HepG2 (cell line): ENCODE data around the gene TCF3. TPM values are rescaled to one million over a fixed set of nuclear protein-coding genes. Genes with fewer than 3 reads are reported as not detected.

Source experiments
- ATAC-seq: fragments of 200-7000 bp; cut with Tn5 transposase; 3 replicates; pipeline ENCODE4 v1.9.1; 2020; ENCODE audit warnings: mild to moderate bottlenecking, moderate library complexity
- BruUV-seq: library from RNA; stranded (reverse); fragments of 400-500 nt; replicated peaks from 2 replicates; lab custom pipeline; 2021; lab: Mats Ljungman, UMichigan
- CTCF ChIA-PET: fragments of 300-600 bp; formaldehyde crosslinking; extraction: SDS; loops from one replicate; lab custom pipeline; 2021; ENCODE audit warnings: low total read pairs, inconsistent platforms, low intra/inter-chr PET ratio; lab: Yijun Ruan, JAX
- POLR2A ChIA-PET: fragments of 350-600 bp; sonication (Branson Sonifier 250); formaldehyde crosslinking; loops from one replicate; lab custom pipeline; 2020; ENCODE audit warnings: antibody characterized with exemption, inconsistent platforms; lab: Yijun Ruan, JAX
- DNase-seq: peaks from one replicate; pipeline ENCODE4 v3.0.0-alpha.2; 2015; ENCODE audit warnings: low spot score
- FAIRE-seq: peaks from 3 replicates; lab custom pipeline; 2011; peaks lifted over from hg19 to GRCh38; lab: Jason Lieb, UNC
- H2AFZ ChIP-seq: one replicate; pipeline ENCODE4 v1.6.1; 2011; ENCODE audit warnings: low read length, inconsistent platforms
- H3K27ac ChIP-seq: fragments of 300-600 bp; 3 replicates; pipeline ENCODE4 v1.8.0; 2011; ENCODE audit warnings: mixed run types, mild to moderate bottlenecking, mixed read lengths, low read length, inconsistent platforms; ENCODE audit not compliant: insufficient read depth; ENCODE audit errors: extremely low read length
- H3K27me3 ChIP-seq, 2 experiments: fragments of 200-600 bp in 1 of 2; 2 replicates in 1 of 2; 3 replicates in 1 of 2; pipeline versions ENCODE4 v1.6.0 to v1.8.0; 2011; ENCODE audit warnings: low read length in 2 of 2, mild to moderate bottlenecking in 2 of 2, moderate library complexity in 2 of 2, inconsistent platforms in 1 of 2; ENCODE audit not compliant: insufficient read depth in 2 of 2, control insufficient read depth in 1 of 2
- H3K36me3 ChIP-seq, 2 experiments: fragments of 200-600 bp in 1 of 2; replicated peaks in 1 of 2; 2 replicates in 1 of 2; 3 replicates in 1 of 2; pipeline versions ENCODE4 v1.5.1 to v1.8.0; 2011; ENCODE audit warnings: low read length in 2 of 2, inconsistent platforms in 1 of 2; ENCODE audit not compliant: insufficient read depth in 2 of 2, control insufficient read depth in 1 of 2
- H3K4me1 ChIP-seq: 2 replicates; pipeline ENCODE4 v1.5.1; 2012; ENCODE audit warnings: low read length, inconsistent platforms; ENCODE audit not compliant: insufficient read depth
- H3K4me2 ChIP-seq: 2 replicates; pipeline ENCODE4 v1.6.0; 2011; ENCODE audit warnings: low read depth, low read length, inconsistent platforms
- H3K4me3 ChIP-seq, 3 experiments: fragments of 200-600 bp in 1 of 3; sonication (generic), shearing (Covaris generic) in 1 of 3; replicated peaks in 1 of 3; 2 replicates each; pipeline ENCODE4 v1.5.1; 2011 to 2016; ENCODE audit warnings: low read length in 3 of 3, inconsistent platforms in 2 of 3, low read depth in 2 of 3, mild to moderate bottlenecking in 2 of 3, control low read depth in 1 of 3, mixed read lengths in 1 of 3; ENCODE audit not compliant: insufficient read depth in 1 of 3
- H3K79me2 ChIP-seq: one replicate; pipeline ENCODE4 v1.6.1; 2011; ENCODE audit warnings: low read length, inconsistent platforms; ENCODE audit not compliant: insufficient read depth
- H3K9ac ChIP-seq: 2 replicates; pipeline ENCODE4 v1.6.0; 2011; ENCODE audit warnings: mild to moderate bottlenecking, low read depth, low read length, inconsistent platforms; ENCODE audit not compliant: insufficient read depth
- H3K9me3 ChIP-seq: 2 replicates; pipeline ENCODE4 v1.5.1; 2012; ENCODE audit warnings: mild to moderate bottlenecking, low read length
- H4K20me1 ChIP-seq: 2 replicates; pipeline ENCODE4 v1.6.0; 2011; ENCODE audit warnings: inconsistent platforms, mild to moderate bottlenecking, low read length, moderate library complexity; ENCODE audit not compliant: insufficient read depth
- AGO2 ChIP-seq: fragments of 200-400 bp; formaldehyde crosslinking; optimal IDR thresholded peaks from 2 replicates; pipeline ENCODE3; 2017; ENCODE audit warnings: mild to moderate bottlenecking, low read depth, low read length, moderate library complexity
- ARNT2 ChIP-seq: sonication (generic); formaldehyde crosslinking; IDR thresholded peaks from 2 replicates; pipeline ENCODE4 v1.8.0; 2022; ENCODE audit warnings: mild to moderate bottlenecking, low read depth, missing genetic modification reagents, moderate library complexity
- TCF7L2 ChIP-seq: IDR thresholded peaks from 2 replicates; pipeline ENCODE4 v1.6.1; 2011; ENCODE audit warnings: mild to moderate bottlenecking, low read depth, low read length, moderate library complexity
- ZBTB33 ChIP-seq: sonication (generic); formaldehyde crosslinking; IDR thresholded peaks from 2 replicates; pipeline ENCODE4 v1.4.0; 2020; ENCODE audit warnings: missing genetic modification reagents
- ZMYM3 ChIP-seq: sonication (generic); formaldehyde crosslinking; IDR thresholded peaks from 2 replicates; pipeline ENCODE4 v1.5.1; 2020; ENCODE audit warnings: mild to moderate bottlenecking, missing genetic modification reagents
- ZNF329 ChIP-seq: sonication (generic); formaldehyde crosslinking; IDR thresholded peaks from 2 replicates; pipeline ENCODE4 v1.9.0; 2021; ENCODE audit warnings: low read depth, mild to moderate bottlenecking, missing genetic modification reagents
- WGBS: methylation state at CpG from one replicate; pipeline ENCODE4 v1.1.6; 2017; ENCODE audit warnings: low lambda C conversion rate; 5-methylcytosine and 5-hydroxymethylcytosine counted together
- in situ Hi-C: cut with HindIII; loops from 2 replicates; pipeline ENCODE4 v1.10.0; 2017; ENCODE audit warnings: low pct_unique_long_range_greater_than_20kb; ENCODE audit not compliant: extremely low pct_ligation_motif_present
- intact Hi-C: fragments of 100-400 bp; cut with micrococcal nuclease; formaldehyde crosslinking; loops from one replicate; pipeline ENCODE4 v1.10.0; 2022; ENCODE audit not compliant: unreplicated experiment
- polyA plus RNA-seq, 8 experiments: library from polyadenylated mRNA; depleted of rRNA in 3 of 8; stranded (reverse) in 7 of 8; unstranded in 1 of 8; fragments of >200 nt; fragmentation: Illumina TruSeq in 4 of 8; extraction: Trizol in 4 of 8; gene quantifications; 2 replicates each; pipeline versions ENCODE4 v1.2.1 to v1.2.3, GENCODE V29; 2011 to 2016; ENCODE audit warnings: low read depth in 4 of 8, missing spikeins in 1 of 8, mixed read lengths in 1 of 8; ENCODE audit not compliant: insufficient read depth in 1 of 8
- total RNA-seq, 5 experiments: library from RNA; depleted of rRNA; stranded (reverse); fragments of >200 nt; fragmentation: Illumina TruSeq; extraction: Trizol; gene quantifications; 2 replicates each; pipeline ENCODE4 v1.2.3, GENCODE V29; 2016; ENCODE audit warnings: low read depth in 1 of 5

TCF3 gene
- total and polyA plus RNA-seq, 2 of the 13 experiments (the other 11 are each of a cell fraction or from before 2014, with no cell fraction given): 51.4 to 53.2 TPM

GRCh38 chr19:1629256-1629808 is 23.1 kb downstream of the TCF3 start:
- Histone ChIP-seq H3K4me3 (no peak overlapping the region), H3K36me3 (peaks cover 7 to 31% of the 10 kb centered on the region in 2 experiments; a peak in 4 of 5 replicates), H2AFZ (no peak overlapping the region), H3K79me2 (no peaks in the 10 kb centered on the region), H4K20me1 (no peaks in the 10 kb centered on the region), H3K9me3 (no peaks in the 10 kb centered on the region), H3K4me2 (no peak overlapping the region), H3K27ac (no peak overlapping the region), H3K9ac (no peak overlapping the region), H3K4me1 (0 out of 2 replicates have a peak, but pooled peaks cover 11% of the 10 kb centered on the region), H3K27me3 (no peaks in the 10 kb centered on the region)
- TF ChIP-seq ZNF329 (CRISPR knock-in tag) (peak; percentile 99), ZMYM3 (CRISPR knock-in tag) (no peak)
- 99% methylated on average over 17 of the region's 24 CpGs for WGBS
- in situ Hi-C loops (no loop called here), intact Hi-C loops (no loop called here)
- FAIRE-seq (no peak), ATAC-seq (no peak), DNase-seq (no peak)
- ChIA-PET CTCF (no interaction called here), POLR2A (no interaction called here)
- no TSS peak for BruUV-seq

- Histone ChIP-seq H2AFZ (no peak overlapping the region), H3K4me1 (no peaks in the 10 kb centered on the region), H3K36me3 (peaks cover 9 to 29% of the 10 kb centered on the region in 2 experiments; a peak in 4 of 5 replicates), H3K79me2 (no peaks in the 10 kb centered on the region), H3K9ac (no peak overlapping the region), H3K27ac (no peak overlapping the region), H4K20me1 (no peaks in the 10 kb centered on the region), H3K4me3 (no peak overlapping the region), H3K27me3 (no peaks in the 10 kb centered on the region), H3K9me3 (no peaks in the 10 kb centered on the region), H3K4me2 (no peak overlapping the region)
- intact Hi-C loops: no loop called here
- in situ Hi-C loops: no loop called here
- no peak for ATAC-seq
- POLR2A ChIA-PET: no interaction called here
- BruUV-seq: no TSS peak
- TF ChIP-seq ARNT2 (CRISPR knock-in tag) (no peak), AGO2 (no peak), TCF7L2 (no peak), ZBTB33 (CRISPR knock-in tag) (no peak)
- CTCF ChIA-PET: no interaction called here
- WGBS: 97% methylated on average over 15 of the region's 17 CpGs
- no peak for FAIRE-seq
- no peak for DNase-seq
Observed at GRCh38 chr19:1627194-1627593, 25.2 kb downstream of the TCF3 start.
